GM12878 (cell line): Measurements from ENCODE around the gene SPDYC. TPM values are rescaled to one million over a fixed set of nuclear protein-coding genes. Genes with fewer than 3 reads are reported as not detected.

Source experiments
- ATAC-seq: fragments of 200-7000 bp; cut with Tn5 transposase; 3 replicates; pipeline ENCODE4 v1.9.1; 2020; ENCODE audit warnings: mild to moderate bottlenecking, moderate library complexity
- BruUV-seq: library from RNA; stranded (reverse); fragments of 400-500 nt; replicated peaks from 2 replicates; lab custom pipeline; 2021; lab: Mats Ljungman, UMichigan
- CTCF ChIA-PET: fragments of 300-600 bp; sonication (Branson Sonifier 250); formaldehyde crosslinking; extraction: SDS; loops from one replicate; lab custom pipeline; 2021; ENCODE audit warnings: inconsistent platforms; lab: Yijun Ruan, JAX
- POLR2A ChIA-PET: fragments of 350-600 bp; formaldehyde crosslinking; extraction: SDS; loops from one replicate; lab custom pipeline; 2021; ENCODE audit warnings: inconsistent platforms; lab: Charles Lee
- RAD21 ChIA-PET: fragments of 300-600 bp; sonication (Branson Sonifier 250); formaldehyde crosslinking; loops from one replicate; lab custom pipeline; 2023; ENCODE audit warnings: antibody characterized with exemption; ENCODE audit not compliant: unreplicated experiment; lab: Charles Lee
- SMC1A ChIA-PET: fragments of 300-600 bp; sonication (Branson Sonifier 250); formaldehyde crosslinking; loops from one replicate; lab custom pipeline; 2023; ENCODE audit not compliant: unreplicated experiment, uncharacterized antibody; lab: Charles Lee
- DNase-seq: peaks from one replicate; pipeline ENCODE4 v3.0.0-alpha.2; 2011; ENCODE audit warnings: low read depth, low spot score
- FAIRE-seq: peaks from 3 replicates; lab custom pipeline; 2011; peaks lifted over from hg19 to GRCh38; lab: Jason Lieb, UNC
- H2AFZ ChIP-seq: 2 replicates; pipeline ENCODE4 v1.6.0; 2011; ENCODE audit warnings: low read depth, low read length, control low read depth; ENCODE audit not compliant: control insufficient read depth
- H3K27ac ChIP-seq: 2 replicates; pipeline ENCODE4 v1.5.1; 2011; ENCODE audit warnings: control low read depth; ENCODE audit not compliant: control insufficient read depth, insufficient read depth
- H3K27me3 ChIP-seq, 2 experiments: replicated peaks in 1 of 2; 2 replicates each; pipeline versions ENCODE4 v1.6.0 to v1.6.1; 2011; ENCODE audit warnings: low read length in 1 of 2; ENCODE audit not compliant: control insufficient read depth in 2 of 2, insufficient read depth in 2 of 2
- H3K36me3 ChIP-seq, 2 experiments: 2 replicates each; pipeline ENCODE4 v1.5.1; 2011; ENCODE audit warnings: low read length in 1 of 2; ENCODE audit not compliant: control insufficient read depth in 2 of 2, insufficient read depth in 2 of 2
- H3K4me1 ChIP-seq: 2 replicates; pipeline ENCODE4 v1.6.1; 2011; ENCODE audit warnings: mild to moderate bottlenecking, low read length, moderate library complexity, mixed read lengths; ENCODE audit not compliant: control insufficient read depth, insufficient read depth
- H3K4me2 ChIP-seq: 2 replicates; pipeline ENCODE4 v1.6.0; 2011; ENCODE audit warnings: control low read depth; ENCODE audit not compliant: control insufficient read depth, insufficient read depth
- H3K4me3 ChIP-seq: fragments of 200-600 bp; sonication (generic); 2 replicates; pipeline ENCODE4 v1.5.1; 2016
- H3K79me2 ChIP-seq: 2 replicates; pipeline ENCODE4 v1.6.0; 2011; ENCODE audit warnings: low read length; ENCODE audit not compliant: control insufficient read depth, insufficient read depth
- H3K9ac ChIP-seq: 2 replicates; pipeline ENCODE4 v1.8.0; 2011; ENCODE audit warnings: low read length, control low read depth, mixed read lengths; ENCODE audit not compliant: control insufficient read depth, insufficient read depth
- H3K9me3 ChIP-seq: replicated peaks from 3 replicates; pipeline ENCODE4 v1.5.1; 2011; ENCODE audit warnings: mild to moderate bottlenecking, low read length; ENCODE audit not compliant: control insufficient read depth, insufficient read depth
- H4K20me1 ChIP-seq: 2 replicates; pipeline ENCODE4 v1.6.0; 2011; ENCODE audit not compliant: control insufficient read depth, insufficient read depth
- E2F8 ChIP-seq: fragments of 450-650 bp; IDR thresholded peaks from 2 replicates; pipeline ENCODE4 v1.6.1; 2018; ENCODE audit warnings: mild to moderate bottlenecking, low read depth, moderate library complexity; ENCODE audit not compliant: partially characterized antibody
- FOXK2 ChIP-seq: fragments of 450-650 bp; IDR thresholded peaks from 2 replicates; pipeline ENCODE4 v1.6.1; 2017; ENCODE audit warnings: mild to moderate bottlenecking, moderate library complexity
- NFYA ChIP-seq: IDR thresholded peaks from 2 replicates; pipeline ENCODE4 v1.6.1; 2011; ENCODE audit warnings: low read depth, mild to moderate bottlenecking, low read length, improper control_type of control experiment, borderline replicate concordance
- REST ChIP-seq: IDR thresholded peaks from 2 replicates; pipeline ENCODE4 v1.6.1; 2012; ENCODE audit warnings: mild to moderate bottlenecking, low read depth, low read length
- SMC3 ChIP-seq: IDR thresholded peaks from 2 replicates; pipeline ENCODE4 v1.6.1; 2011; ENCODE audit warnings: low read length, improper control_type of control experiment, borderline replicate concordance
- SUZ12 ChIP-seq: fragments of 200-600 bp; sonication (generic); IDR thresholded peaks from one replicate; pipeline ENCODE4 v1.6.1; 2018; ENCODE audit warnings: antibody characterized with exemption, mild to moderate bottlenecking; ENCODE audit not compliant: unreplicated experiment
- TARDBP ChIP-seq: IDR thresholded peaks from 2 replicates; pipeline ENCODE4 v1.6.1; 2016; ENCODE audit warnings: borderline replicate concordance
- ZZZ3 ChIP-seq: IDR thresholded peaks from 2 replicates; pipeline ENCODE4 v1.6.1; 2011; ENCODE audit warnings: low read depth; ENCODE audit not compliant: control insufficient read depth, insufficient read length
- WGBS: methylation state at CpG from one replicate; pipeline ENCODE4 v1.1.6; 2016; ENCODE audit warnings: low lambda C conversion rate; ENCODE audit not compliant: insufficient replicate concordance, insufficient coverage; ENCODE audit errors: missing lambda C conversion rate; 5-methylcytosine and 5-hydroxymethylcytosine counted together
- in situ Hi-C: fragments of 300-500 bp; cut with MboI; formaldehyde crosslinking; loops from 9 replicates; pipeline ENCODE4 v1.14.3; 2018; ENCODE audit warnings: mixed read lengths
- intact Hi-C: fragments of 100-400 bp; cut with micrococcal nuclease; formaldehyde crosslinking; loops from one replicate; pipeline ENCODE4 v1.14.2; 2022; ENCODE audit not compliant: unreplicated experiment
- polyA plus RNA-seq, 11 experiments: library from polyadenylated mRNA; depleted of rRNA in 4 of 11; unstranded in 6 of 11; stranded (reverse) in 5 of 11; fragments of >200 nt; fragmentation: Nextera tagmentation in 4 of 11; fragmentation: Illumina TruSeq in 1 of 11; extraction: Ambion mirVana in 4 of 11; extraction: Trizol in 1 of 11; gene quantifications; 1 replicate in 1 of 11; 2 replicates in 10 of 11; pipeline versions ENCODE4 v1.2.1 to v1.2.3, GENCODE V29; 2011 to 2016; ENCODE audit warnings: inconsistent platforms in 2 of 11, missing spikeins in 2 of 11, low read depth in 1 of 11
- total RNA-seq, 4 experiments: library from RNA; depleted of rRNA in 3 of 4; stranded (reverse); fragments of >200 nt in 3 of 4; fragmentation: Illumina TruSeq in 1 of 4; extraction: Trizol in 1 of 4; gene quantifications; 2 replicates each; pipeline versions ENCODE4 v1.2.1 to v1.2.3, GENCODE V29; 2013 to 2021

Gene SPDYC
- total and polyA plus RNA-seq, 10 of the 15 experiments (the other 5 are each of a cell fraction or from before 2014, with no cell fraction given) = not detected

DNA sequence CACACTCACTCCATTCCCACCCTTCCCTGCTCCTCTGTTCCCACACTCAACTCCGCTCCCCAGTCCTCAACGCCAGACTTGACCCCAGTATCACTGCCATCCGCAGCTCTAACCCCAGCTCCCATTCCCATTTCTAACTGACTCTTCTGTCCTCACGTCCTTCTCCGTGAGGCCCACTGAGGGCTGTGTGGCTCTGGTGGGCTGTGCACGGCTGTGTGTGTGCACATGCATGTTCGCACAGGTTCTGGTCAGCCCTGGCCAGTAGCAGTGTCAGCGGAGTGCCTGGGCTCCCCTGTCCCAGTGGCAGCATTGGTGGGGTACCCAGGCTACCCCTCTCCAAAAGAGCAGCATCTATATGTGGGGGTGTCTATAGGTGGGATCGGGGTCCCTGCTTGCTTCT lies 16.7 kb downstream of the SPDYC start:
- Histone ChIP-seq H3K27me3 (no peaks in the 10 kb centered on the region), H4K20me1 (no peaks in the 10 kb centered on the region), H3K36me3 (peaks cover 6 to 12% of the 10 kb centered on the region in 2 experiments; a peak in 3 of 4 replicates), H3K4me2 (no peak overlapping the region), H3K27ac (no peak overlapping the region), H3K9me3 (no peaks in the 10 kb centered on the region), H3K4me3 (no peak overlapping the region), H3K9ac (no peak overlapping the region), H3K4me1 (peaks cover 6% of the 10 kb centered on the region; the same call in 1 of the 2 replicates), H2AFZ (no peak overlapping the region), H3K79me2 (peaks cover 20% of the 10 kb centered on the region)
- CTCF ChIA-PET = no interaction called here
- DNase-seq (no peak), FAIRE-seq (no peak), ATAC-seq (no peak)
- in situ Hi-C loops (no loop called here), intact Hi-C loops (no loop called here)
- RAD21 ChIA-PET = no interaction called here
- SMC1A ChIA-PET = no interaction called here
- TF ChIP-seq REST (no peak), NFYA (no peak), SUZ12 (no peak), SMC3 (no peak), TARDBP (no peak), FOXK2 (no peak), E2F8 (no peak), ZZZ3 (no peak)
- POLR2A ChIA-PET = no interaction called here
- 77% methylated on average over 9 of the region's 9 CpGs for WGBS
- no TSS peak for BruUV-seq
